PC-3 (cell line): Measurements from ENCODE around the gene VN1R5. TPM values are rescaled to one million over a fixed set of nuclear protein-coding genes. Genes with fewer than 3 reads are reported as not detected.

Experiments used
- ATAC-seq: fragments of 200-7000 bp; cut with Tn5 transposase; 2 replicates; pipeline ENCODE4 v1.9.1; 2020; ENCODE audit warnings: mild to moderate bottlenecking, moderate library complexity
- BruUV-seq: library from RNA; stranded (reverse); fragments of 400-500 nt; replicated peaks from 2 replicates; lab custom pipeline; 2021; lab: Mats Ljungman, UMichigan
- CTCF ChIA-PET: fragments of 300-600 bp; sonication (Branson Sonifier 250); formaldehyde crosslinking; loops from one replicate; lab custom pipeline; 2022; ENCODE audit warnings: antibody characterized with exemption; lab: Charles Lee
- POLR2A ChIA-PET: fragments of 300-600 bp; sonication (Branson Sonifier 250); formaldehyde crosslinking; loops from one replicate; lab custom pipeline; 2022; ENCODE audit warnings: antibody characterized with exemption; ENCODE audit not compliant: unreplicated experiment; lab: Charles Lee
- DNase-seq: peaks from one replicate; pipeline ENCODE4 v3.0.0-alpha.2; 2015
- H2AFZ ChIP-seq: fragments of 300-600 bp; sonication (generic); 2 replicates; pipeline ENCODE4 v1.6.0; 2016; ENCODE audit warnings: antibody characterized with exemption, low read length
- H3F3A ChIP-seq: fragments of 300-600 bp; sonication (generic); one replicate; pipeline ENCODE4 v1.6.0; 2017; ENCODE audit warnings: antibody characterized with exemption, low read length, control low read depth, mild to moderate bottlenecking; ENCODE audit not compliant: unreplicated experiment
- H3K27ac ChIP-seq: fragments of 300-600 bp; sonication (generic); 2 replicates; pipeline ENCODE4 v1.5.1; 2016; ENCODE audit warnings: mild to moderate bottlenecking, low read length
- H3K27me3 ChIP-seq: fragments of 300-600 bp; sonication (generic); 2 replicates; pipeline ENCODE4 v1.6.1; 2016; ENCODE audit warnings: low read length, mixed read lengths
- H3K36me3 ChIP-seq: fragments of 300-600 bp; sonication (generic); 2 replicates; pipeline ENCODE4 v1.6.1; 2016; ENCODE audit warnings: low read depth, mixed run types, low read length, mixed read lengths
- H3K4me1 ChIP-seq: fragments of 300-600 bp; sonication (generic); 2 replicates; pipeline ENCODE4 v1.5.1; 2016; ENCODE audit warnings: low read length; ENCODE audit not compliant: insufficient read depth
- H3K4me2 ChIP-seq: fragments of 300-600 bp; sonication (generic); 2 replicates; pipeline ENCODE4 v1.6.0; 2016; ENCODE audit warnings: low read length
- H3K4me3 ChIP-seq: fragments of 300-600 bp; sonication (generic); 2 replicates; pipeline ENCODE4 v1.5.1; 2016; ENCODE audit warnings: mild to moderate bottlenecking, low read length, mixed read lengths
- H3K79me2 ChIP-seq: fragments of 300-600 bp; sonication (generic); 2 replicates; pipeline ENCODE4 v1.6.1; 2017; ENCODE audit warnings: low read length, mixed read lengths
- H3K9ac ChIP-seq: fragments of 300-600 bp; sonication (generic); 2 replicates; pipeline ENCODE4 v1.6.0; 2016; ENCODE audit warnings: mild to moderate bottlenecking, low read length
- H3K9me2 ChIP-seq: fragments of 300-600 bp; sonication (generic); replicated peaks from 2 replicates; pipeline ENCODE4 v1.6.1; 2016; ENCODE audit warnings: mixed run types, low read length, mixed read lengths
- H3K9me3 ChIP-seq: fragments of 300-600 bp; sonication (generic); 2 replicates; pipeline ENCODE4 v1.6.1; 2016; ENCODE audit warnings: low read length, mixed read lengths
- H4K20me1 ChIP-seq: fragments of 300-600 bp; sonication (generic); 2 replicates; pipeline ENCODE4 v1.6.1; 2016; ENCODE audit warnings: low read length, mixed read lengths
- EZH2 ChIP-seq: fragments of 300-600 bp; sonication (generic); IDR thresholded peaks from one replicate; pipeline ENCODE4 v1.6.1; 2017; ENCODE audit warnings: antibody characterized with exemption, mild to moderate bottlenecking, low read length; ENCODE audit not compliant: unreplicated experiment
- intact Hi-C: fragments of 100-400 bp; cut with micrococcal nuclease; formaldehyde crosslinking; loops from 2 replicates; pipeline ENCODE4 v1.9.0; 2023
- total RNA-seq: library from RNA; depleted of rRNA; stranded (reverse); fragments of >200 nt; gene quantifications from 2 replicates; pipeline ENCODE4 v1.2.3, GENCODE V29; 2014; rRNA removed

Gene VN1R5
- total RNA-seq, 1 experiment from 2014 or later: not detected

DNA sequence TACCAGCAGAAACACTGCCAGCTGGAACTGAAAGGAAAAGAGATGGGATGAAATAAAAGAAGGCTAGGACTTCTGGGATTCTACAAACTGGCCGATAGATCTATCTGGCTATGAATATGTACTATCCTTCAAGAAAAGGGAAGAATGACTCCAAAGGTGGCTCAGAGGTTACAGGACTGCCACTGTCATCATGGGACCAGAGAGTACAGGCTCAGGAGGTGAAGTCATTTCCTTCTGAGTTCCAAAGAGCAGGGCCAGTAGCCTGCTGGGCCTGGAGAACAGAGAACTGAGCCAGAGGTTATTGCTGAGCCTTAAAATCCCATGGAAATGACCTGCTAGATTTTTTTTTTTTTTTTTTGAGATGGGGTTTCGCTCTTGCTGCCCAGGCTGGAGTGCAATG, 48.2 kb downstream of the VN1R5 start:
- BruUV-seq: no TSS peak
- no peaks in the 10 kb centered on the region for H3F3A ChIP-seq
- no peaks in the 10 kb centered on the region for H3K27me3 ChIP-seq
- intact Hi-C loops: no loop called here
- no peaks in the 10 kb centered on the region for H3K79me2 ChIP-seq
- H3K9ac ChIP-seq: no peak overlapping the region
- ATAC-seq: no peak
- no peaks in the 10 kb centered on the region for H4K20me1 ChIP-seq
- no peak overlapping the region for H3K4me3 ChIP-seq
- CTCF ChIA-PET: no interaction called here
- H3K9me3 ChIP-seq: no peaks in the 10 kb centered on the region
- no peak overlapping the region for H2AFZ ChIP-seq
- H3K4me1 ChIP-seq: no peaks in the 10 kb centered on the region
- POLR2A ChIA-PET: no interaction called here
- DNase-seq: no peak
- H3K36me3 ChIP-seq: peaks cover 77% of the 10 kb centered on the region
- H3K4me2 ChIP-seq: no peak overlapping the region
- H3K9me2 ChIP-seq: no peaks in the 10 kb centered on the region
- no peak for TF ChIP-seq EZH2
- H3K27ac ChIP-seq: no peak overlapping the region

Other genes with a start within 250 kb of the VN1R5 start
- 14.7 and 15.8 TPM in 2 replicates for gene ZNF695, start 248.0 kb upstream of the VN1R5 start, total RNA-seq
- 5.6 and 5.9 TPM in 2 replicates for gene ZNF670, start 177.3 kb upstream of the VN1R5 start, total RNA-seq
- 12.3 and 14.1 TPM in 2 replicates for gene ZNF669, start 151.7 kb upstream of the VN1R5 start, total RNA-seq
- gene ZNF124, start 84.1 kb upstream of the VN1R5 start, total RNA-seq: 19.9 and 22.2 TPM in 2 replicates
- 79.4 and 103 TPM in 2 replicates for gene ZNF496, start 75.8 kb downstream of the VN1R5 start, total RNA-seq
- 0.35 and 0.40 TPM in 2 replicates for gene NLRP3, start 160.1 kb downstream of the VN1R5 start, total RNA-seq
- not detected in 2 replicates for gene OR2B11, start 202.0 kb downstream of the VN1R5 start, total RNA-seq